CD4-positive, alpha-beta T cell (primary cell): ENCODE results near the gene PPM1L. TPM values are rescaled to one million over a fixed set of nuclear protein-coding genes. Genes with fewer than 3 reads are reported as not detected.

Source experiments
- ATAC-seq: fragments of 200-7000 bp; cut with Tn5 transposase; one replicate; pipeline ENCODE4 v1.10.0; 2022; ENCODE audit warnings: mild to moderate bottlenecking; ENCODE audit not compliant: poor library complexity
- CTCF ChIA-PET: fragments of 350-600 bp; sonication (Branson Sonifier 250); formaldehyde crosslinking; loops from one replicate; lab custom pipeline; 2021; ENCODE audit warnings: antibody characterized with exemption, inconsistent platforms; lab: Charles Lee
- POLR2A ChIA-PET: fragments of 350-600 bp; sonication (Branson Sonifier 250); formaldehyde crosslinking; loops from one replicate; lab custom pipeline; 2021; ENCODE audit warnings: antibody characterized with exemption, inconsistent platforms; lab: Charles Lee
- DNase-seq, 14 experiments: peaks; one replicate each; pipeline ENCODE4 v3.0.0-alpha.2; 2013 to 2020; ENCODE audit warnings: mixed read lengths in 2 of 14
- H3K27ac ChIP-seq, 2 donors: one replicate each; pipeline versions ENCODE4 v1.5.1 to v1.7.0; 2013; ENCODE audit warnings: low read length in 2 of 2, low read depth in 1 of 2, mild to moderate bottlenecking in 1 of 2
- H3K27me3 ChIP-seq, 2 experiments: 1 replicate in 1 of 2; 2 replicates in 1 of 2; pipeline versions ENCODE4 v1.6.1 to v1.7.0; 2013; ENCODE audit warnings: low read length in 2 of 2, control low read depth in 1 of 2, mild to moderate bottlenecking in 1 of 2, moderate library complexity in 1 of 2; ENCODE audit not compliant: insufficient read depth in 2 of 2, control insufficient read depth in 1 of 2
- H3K36me3 ChIP-seq: one replicate; pipeline ENCODE4 v1.6.1; 2013; ENCODE audit warnings: low read length, control low read depth; ENCODE audit not compliant: insufficient read depth
- H3K4me1 ChIP-seq: one replicate; pipeline ENCODE4 v1.6.1; 2013; ENCODE audit warnings: low read length, control low read depth; ENCODE audit not compliant: insufficient read depth
- H3K4me3 ChIP-seq: one replicate; pipeline ENCODE4 v1.5.1; 2013; ENCODE audit warnings: mild to moderate bottlenecking, low read length, moderate library complexity
- H3K9me3 ChIP-seq, 2 experiments: 1 replicate in 1 of 2; 2 replicates in 1 of 2; pipeline versions ENCODE4 v1.6.1 to v1.7.0; 2013; ENCODE audit warnings: low read length in 2 of 2, mild to moderate bottlenecking in 2 of 2, control low read depth in 1 of 2, moderate library complexity in 1 of 2; ENCODE audit not compliant: control insufficient read depth in 1 of 2, insufficient read depth in 1 of 2
- H3K27ac Mint-ChIP-seq: one replicate; pipeline ENCODE4 v1.8.0; 2020; ENCODE audit warnings: mixed read lengths
- H3K27me3 Mint-ChIP-seq: one replicate; pipeline ENCODE4 v1.8.0; 2021; ENCODE audit warnings: mixed read lengths
- H3K36me3 Mint-ChIP-seq: one replicate; pipeline ENCODE4 v1.8.0; 2021; ENCODE audit warnings: low read depth, mixed read lengths
- H3K4me1 Mint-ChIP-seq: one replicate; pipeline ENCODE4 v1.8.0; 2021; ENCODE audit warnings: low read depth, mixed read lengths
- H3K4me3 Mint-ChIP-seq: one replicate; pipeline ENCODE4 v1.8.0; 2020; ENCODE audit warnings: mild to moderate bottlenecking, mixed read lengths
- H3K9me3 Mint-ChIP-seq: one replicate; pipeline ENCODE4 v1.8.0; 2020; ENCODE audit warnings: mixed read lengths
- CTCF ChIP-seq: fragments of 200-600 bp; IDR thresholded peaks from one replicate; pipeline ENCODE4 v1.8.0; 2022; ENCODE audit warnings: antibody characterized with exemption, mild to moderate bottlenecking
- intact Hi-C, 2 experiments: fragments of 100-400 bp; cut with DNase I in 1 of 2; cut with micrococcal nuclease in 1 of 2; formaldehyde crosslinking; loops; one replicate each; pipeline versions ENCODE4 v1.15.1 to v1.9.0; 2023 to 2025; cut with DNase I, micrococcal nuclease
- total RNA-seq, 174 experiments: library from RNA in 2 of 174; stranded (reverse) in 2 of 174; gene quantifications; one replicate each; pipeline ENCODE4 v1.2.3 and lab custom pipeline; 2021 to 2026

Gene PPM1L
- total RNA-seq, 2 experiments from 2014 or later: 3.0 to 3.4 TPM

- DNase-seq (no peak), ATAC-seq (no peak)
- ChIA-PET CTCF (no interaction called here), POLR2A (no interaction called here)
- no peaks in the 10 kb centered on the region for H3K4me1 ChIP-seq
- no peak overlapping the region for H3K27ac ChIP-seq
- Mint-ChIP-seq H3K4me1 (no peaks in the 10 kb centered on the region), H3K9me3 (peaks cover 5% of the 10 kb centered on the region), H3K27me3 (no peaks in the 10 kb centered on the region), H3K4me3 (no peak overlapping the region), H3K27ac (no peak overlapping the region), H3K36me3 (no peaks in the 10 kb centered on the region)
- no peak for TF ChIP-seq CTCF
- H3K36me3 ChIP-seq: no peaks in the 10 kb centered on the region
- no peak overlapping the region for H3K4me3 ChIP-seq
- intact Hi-C loops: no loop called here
- no peaks in the 10 kb centered on the region for H3K27me3 ChIP-seq
- H3K9me3 ChIP-seq: peaks cover 5% of the 10 kb centered on the region in 2 experiments
Measured at GRCh38 chr3:161126495-161126894, 370.5 kb downstream of the PPM1L start.

Other genes with a start within 250 kb of the PPM1L start
- 10 to 100 TPM; 44.0 to 49.4 TPM for gene KPNA4, start 190.7 kb upstream of the PPM1L start, total RNA-seq
- gene ARL14, start 79.1 kb upstream of the PPM1L start, total RNA-seq: not detected